Head of caudate nucleus (tissue), 42 donors: ENCODE results near the gene CADM1.
A peak's percentile ranks its signal among the peaks of the same experiment; 100 is the strongest.

Experiments used
- DNase-seq, 42 donors: peaks; one replicate each; pipeline versions ENCODE4 v3.0.0 to v3.0.0-alpha.2; 2020 to 2021; ENCODE audit warnings: mixed read lengths in 7 of 42
- intact Hi-C: fragments of 100-400 bp; cut with DNase I; formaldehyde crosslinking; loops from one replicate; pipeline ENCODE4 v1.15.0; 2022

Gene CADM1

GRCh38 chr11:115504276-115505158 lies at the start of gene CADM1:
Gene CADM1 (minus strand): TSS chr11:115504415.
- intact Hi-C loops = loop anchor here (5.0 kb wide), 1 partner anchor 167 kb away; no protein-coding TSS in a partner anchor
- peak; percentile 97 to 100 (median 99) for DNase-seq

- intact Hi-C loops = no loop called here
Observed at GRCh38 chr11:115552773-115553438, 48.7 kb upstream of the CADM1 start.

GRCh38 chr11:115552151-115552772 lies 48.0 kb upstream of the CADM1 start:
- intact Hi-C loops = no loop called here
- DNase-seq = no peak

More at GRCh38 chr11:115552773-115553438, 48.7 kb upstream of the CADM1 start:
- no peak for DNase-seq

GRCh38 chr11:115550291-115551059 lies 46.3 kb upstream of the CADM1 start:
- DNase-seq = no peak
- intact Hi-C loops = no loop called here

- no peak for DNase-seq
- intact Hi-C loops = no loop called here
Observed at GRCh38 chr11:115548878-115549528, 44.8 kb upstream of the CADM1 start.

GRCh38 chr11:115545581-115546210 lies 41.5 kb upstream of the CADM1 start:
- intact Hi-C loops = no loop called here
- DNase-seq = no peak

GRCh38 chr11:115544422-115544948 lies 40.3 kb upstream of the CADM1 start:
- intact Hi-C loops = no loop called here
- DNase-seq = peak in 1 of 42 donors; percentile 2

GRCh38 chr11:115541518-115541917 lies 37.3 kb upstream of the CADM1 start:
- DNase-seq = no peak
- intact Hi-C loops = no loop called here

GRCh38 chr11:115539844-115540243 lies 35.6 kb upstream of the CADM1 start:
- intact Hi-C loops = no loop called here
- DNase-seq = no peak

GRCh38 chr11:115535781-115536180 lies 31.6 kb upstream of the CADM1 start:
- intact Hi-C loops = no loop called here
- DNase-seq = no peak

GRCh38 chr11:115530752-115531151 lies 26.5 kb upstream of the CADM1 start:
- DNase-seq = peak in 3 of 42 donors; percentile 14 to 37 (median 14)
- intact Hi-C loops = no loop called here

GRCh38 chr11:115528225-115528624 lies 24.0 kb upstream of the CADM1 start:
- intact Hi-C loops = no loop called here
- DNase-seq = no peak

- intact Hi-C loops = no loop called here
- DNase-seq = no peak
Observed at GRCh38 chr11:115527534-115528125, 23.4 kb upstream of the CADM1 start.

GRCh38 chr11:115525531-115526006 lies 21.4 kb upstream of the CADM1 start:
- no peak for DNase-seq
- intact Hi-C loops = no loop called here

- intact Hi-C loops = no loop called here
Observed at GRCh38 chr11:115524572-115524971, 20.4 kb upstream of the CADM1 start.

GRCh38 chr11:115523727-115524399 lies 19.6 kb upstream of the CADM1 start:
- DNase-seq = no peak
- intact Hi-C loops = no loop called here

More at GRCh38 chr11:115524572-115524971, 20.4 kb upstream of the CADM1 start:
- DNase-seq = no peak

GRCh38 chr11:115522302-115522701 lies 18.1 kb upstream of the CADM1 start:
- no peak for DNase-seq
- intact Hi-C loops = no loop called here
